ENCODE data around the gene MRAS. TPM values are rescaled to one million over a fixed set of nuclear protein-coding genes. Genes with fewer than 3 reads are reported as not detected.

The MRAS gene
- total RNA-seq, 2 donors from 2014 or later: 2.2 to 4.5 TPM

GRCh38 chr3:138394156-138394555 is 45.8 kb downstream of the MRAS start:
- no peak for TF ChIP-seq CTCF (IDR thresholded peaks at IDR 0.05)
- Histone ChIP-seq H3K4me1 (no peaks in the 10 kb centered on the region), H3K27ac (no peak overlapping the region), H3K9ac (ENCODE audit: low read depth in 2 of 2, low read length in 2 of 2) (no peak overlapping the region), H3K9me3 (no peaks in the 10 kb centered on the region), H3K4me3 (no peak overlapping the region), H3K36me3 (no peaks in the 10 kb centered on the region), H3K27me3 (no peaks in the 10 kb centered on the region)
- DNase-seq: no peak
- intact Hi-C loops (cut with DNase I): no loop called here

GRCh38 chr3:138394686-138395085 is 46.3 kb downstream of the MRAS start:
- no peak overlapping the region for H3K27ac ChIP-seq
- no peaks in the 10 kb centered on the region for H3K36me3 ChIP-seq
- DNase-seq: no peak
- H3K4me1 ChIP-seq: no peaks in the 10 kb centered on the region
- no peak overlapping the region for H3K4me3 ChIP-seq
- no peak for TF ChIP-seq CTCF (IDR thresholded peaks at IDR 0.05)
- no peaks in the 10 kb centered on the region for H3K27me3 ChIP-seq
- H3K9me3 ChIP-seq: no peaks in the 10 kb centered on the region
- intact Hi-C loops (cut with DNase I): no loop called here
- H3K9ac ChIP-seq (ENCODE audit: low read depth in 2 of 2, low read length in 2 of 2): no peak overlapping the region

- Histone ChIP-seq H3K4me3 (no peak overlapping the region), H3K9ac (ENCODE audit: low read depth in 2 of 2, low read length in 2 of 2) (no peak overlapping the region), H3K27me3 (no peaks in the 10 kb centered on the region), H3K9me3 (no peaks in the 10 kb centered on the region), H3K27ac (no peak overlapping the region), H3K4me1 (no peaks in the 10 kb centered on the region), H3K36me3 (no peaks in the 10 kb centered on the region)
- TF ChIP-seq CTCF (IDR thresholded peaks at IDR 0.05): no peak
- no peak for DNase-seq
- intact Hi-C loops (cut with DNase I): no loop called here
Observed at GRCh38 chr3:138395865-138396751, 47.7 kb downstream of the MRAS start.

GRCh38 chr3:138396752-138397410 is 48.5 kb downstream of the MRAS start:
- Histone ChIP-seq H3K36me3 (no peaks in the 10 kb centered on the region), H3K9ac (ENCODE audit: low read depth in 2 of 2, low read length in 2 of 2) (no peak overlapping the region)

GRCh38 chr3:138397983-138398382 is 49.6 kb downstream of the MRAS start:
- intact Hi-C loops (cut with DNase I): no loop called here
- TF ChIP-seq CTCF (IDR thresholded peaks at IDR 0.05): no peak
- no peak for DNase-seq
- Histone ChIP-seq H3K9ac (ENCODE audit: low read depth in 2 of 2, low read length in 2 of 2) (no peak overlapping the region), H3K9me3 (no peaks in the 10 kb centered on the region), H3K27me3 (no peaks in the 10 kb centered on the region), H3K27ac (no peak overlapping the region), H3K4me3 (no peak overlapping the region), H3K4me1 (no peaks in the 10 kb centered on the region), H3K36me3 (no peaks in the 10 kb centered on the region)

More at GRCh38 chr3:138396752-138397410, 48.5 kb downstream of the MRAS start:
- intact Hi-C loops (cut with DNase I): no loop called here
- no peaks in the 10 kb centered on the region for H3K27me3 ChIP-seq
- no peaks in the 10 kb centered on the region for H3K4me1 ChIP-seq
- H3K9me3 ChIP-seq: no peaks in the 10 kb centered on the region
- TF ChIP-seq CTCF (IDR thresholded peaks at IDR 0.05): no peak
- no peak for DNase-seq
- H3K27ac ChIP-seq: no peak overlapping the region
- no peak overlapping the region for H3K4me3 ChIP-seq
